HG03520 (cell line): Measurements from ENCODE around the gene PCDHB10.
"Not testable (repeated sequence)": the region's sequence is repeated elsewhere in the genome, so short reads cannot be mapped to it uniquely, and the experiment has no call there.

Experiments
- ATAC-seq: cut with Tn5 transposase; IDR thresholded peaks from one replicate; pipeline ENCODE4 v1.9.1; 2021; ENCODE audit warnings: mild to moderate bottlenecking, moderate library complexity; ENCODE audit not compliant: unreplicated experiment

The PCDHB10 gene

DNA sequence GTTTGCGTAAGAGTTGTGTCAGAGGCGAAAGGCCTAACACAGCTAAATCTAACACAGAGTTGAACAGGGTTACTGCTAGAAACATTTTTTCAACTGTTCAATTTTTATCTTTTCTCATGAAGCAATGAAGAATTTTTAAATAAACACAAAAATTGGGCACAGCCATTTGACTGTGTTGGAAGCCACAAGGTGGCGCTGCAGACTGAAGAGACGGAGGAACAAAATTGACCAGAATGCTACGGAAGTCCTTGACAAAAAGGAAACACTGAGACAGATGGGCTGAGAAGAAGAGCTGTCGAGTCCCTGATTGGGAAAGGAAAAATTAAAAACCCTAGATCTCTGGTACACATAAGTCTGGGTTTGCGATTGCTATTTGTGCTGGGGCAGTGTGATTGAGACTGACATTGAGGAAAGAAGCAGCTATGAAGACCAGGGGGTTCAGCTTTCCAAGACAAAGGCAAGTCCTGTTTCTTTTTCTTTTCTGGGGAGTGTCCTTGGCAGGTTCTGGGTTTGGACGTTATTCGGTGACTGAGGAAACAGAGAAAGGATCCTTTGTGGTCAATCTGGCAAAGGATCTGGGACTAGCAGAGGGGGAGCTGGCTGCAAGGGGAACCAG is 5.1 kb upstream of the PCDHB10 start, which contains the start of gene PCDHB9:
Gene PCDHB9 (plus strand): TSS at position 265 of the 616 bp plus-strand sequence. CDS start 158 bp downstream, at position 423.
- ATAC-seq, result no peak

DNA sequence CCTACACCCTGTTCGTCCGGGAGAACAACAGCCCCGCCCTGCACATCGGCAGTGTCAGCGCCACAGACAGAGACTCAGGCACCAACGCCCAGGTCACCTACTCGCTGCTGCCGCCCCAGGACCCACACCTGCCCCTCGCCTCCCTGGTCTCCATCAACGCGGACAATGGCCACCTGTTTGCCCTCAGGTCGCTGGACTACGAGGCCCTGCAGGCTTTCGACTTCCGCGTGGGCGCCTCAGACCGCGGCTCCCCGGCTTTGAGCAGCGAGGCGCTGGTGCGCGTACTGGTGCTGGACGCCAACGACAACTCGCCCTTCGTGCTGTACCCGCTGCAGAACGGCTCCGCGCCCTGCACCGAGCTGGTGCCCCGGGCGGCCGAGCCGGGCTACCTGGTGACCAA is 3.5 kb upstream of the PCDHB10 start:
- not testable (repeated sequence) for ATAC-seq

DNA sequence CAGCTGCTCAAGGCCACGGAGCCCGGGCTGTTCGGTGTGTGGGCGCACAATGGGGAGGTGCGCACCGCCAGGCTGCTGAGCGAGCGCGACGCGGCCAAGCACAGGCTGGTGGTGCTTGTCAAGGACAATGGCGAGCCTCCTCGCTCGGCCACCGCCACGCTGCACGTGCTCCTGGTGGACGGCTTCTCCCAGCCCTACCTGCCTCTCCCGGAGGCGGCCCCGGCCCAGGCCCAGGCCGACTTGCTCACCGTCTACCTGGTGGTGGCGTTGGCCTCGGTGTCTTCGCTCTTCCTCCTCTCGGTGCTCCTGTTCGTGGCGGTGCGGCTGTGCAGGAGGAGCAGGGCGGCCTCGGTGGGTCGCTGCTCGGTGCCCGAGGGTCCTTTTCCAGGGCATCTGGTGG is 3.0 kb upstream of the PCDHB10 start:
- not testable (repeated sequence) for ATAC-seq

DNA sequence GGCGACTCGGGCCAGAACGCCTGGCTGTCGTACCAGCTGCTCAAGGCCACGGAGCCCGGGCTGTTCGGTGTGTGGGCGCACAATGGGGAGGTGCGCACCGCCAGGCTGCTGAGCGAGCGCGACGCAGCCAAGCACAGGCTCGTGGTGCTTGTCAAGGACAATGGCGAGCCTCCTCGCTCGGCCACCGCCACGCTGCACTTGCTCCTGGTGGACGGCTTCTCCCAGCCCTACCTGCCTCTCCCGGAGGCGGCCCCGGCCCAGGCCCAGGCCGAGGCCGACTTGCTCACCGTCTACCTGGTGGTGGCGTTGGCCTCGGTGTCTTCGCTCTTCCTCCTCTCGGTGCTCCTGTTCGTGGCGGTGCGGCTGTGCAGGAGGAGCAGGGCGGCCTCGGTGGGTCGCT is 2.2 kb downstream of the PCDHB10 start:
- ATAC-seq, result not testable (repeated sequence)

DNA sequence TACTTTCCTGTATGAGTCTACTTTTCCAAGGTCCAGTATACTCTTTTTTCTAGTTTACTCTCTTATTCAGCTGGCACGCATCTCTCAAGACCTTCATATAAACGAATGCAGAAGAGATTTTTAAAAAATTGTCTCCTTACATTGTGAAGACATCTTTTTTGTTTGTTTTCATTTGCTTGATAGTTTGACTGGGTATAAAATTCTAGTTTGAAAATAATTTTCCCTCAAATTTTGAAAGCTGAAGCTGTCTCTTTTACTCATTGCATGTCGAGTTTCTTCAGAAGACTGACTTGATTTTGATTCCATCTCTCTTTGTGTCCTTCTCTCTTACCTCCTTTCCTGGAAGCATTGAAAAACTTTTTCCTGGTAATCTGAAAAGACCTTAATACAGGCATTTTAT is 4.2 kb downstream of the PCDHB10 start:
- no peak for ATAC-seq

DNA sequence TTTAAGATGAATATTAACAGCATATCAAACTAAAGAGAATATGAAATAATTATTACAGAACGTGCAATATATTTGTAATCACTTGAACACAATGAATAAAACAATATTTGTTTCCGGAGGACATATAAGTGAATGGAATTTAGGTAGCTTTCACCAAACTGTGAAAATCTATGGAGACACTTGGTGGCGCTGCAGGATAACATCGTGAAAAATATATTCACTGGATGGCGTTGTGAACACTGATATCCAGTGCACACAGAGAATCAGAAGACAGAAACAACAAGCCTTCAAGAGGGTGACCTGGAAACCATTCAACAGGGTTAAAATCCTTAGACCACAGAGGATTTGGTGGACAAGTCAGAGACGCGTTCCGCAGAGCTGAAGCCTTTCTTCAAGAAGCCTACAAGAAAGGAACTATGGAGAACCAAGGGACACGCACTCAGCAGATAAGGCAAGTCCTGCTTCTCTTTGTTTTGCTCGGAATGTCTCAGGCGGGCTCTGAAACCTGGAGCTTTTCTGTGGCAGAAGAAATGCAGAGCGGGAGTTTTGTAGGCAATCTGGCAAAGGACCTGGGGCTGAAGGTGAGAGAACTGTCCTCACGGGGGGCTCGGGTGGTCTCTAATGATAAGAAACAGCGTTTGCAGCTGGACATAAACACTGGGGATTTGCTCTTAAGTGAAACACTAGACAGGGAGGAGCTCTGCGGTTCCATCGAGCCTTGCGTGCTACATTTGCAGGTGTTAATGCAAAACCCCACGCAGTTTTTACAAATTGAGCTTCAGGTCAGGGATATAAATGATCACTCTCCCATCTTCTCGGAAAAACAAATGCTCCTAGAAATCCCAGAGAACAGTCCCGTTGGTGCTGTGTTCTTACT is 7.4 kb downstream of the PCDHB10 start, which contains the start of gene PCDHB11:
Gene PCDHB11 (plus strand): TSS at position 269 of the 877 bp plus-strand sequence. CDS start 148 bp downstream, at position 417.
- no peak for ATAC-seq

DNA sequence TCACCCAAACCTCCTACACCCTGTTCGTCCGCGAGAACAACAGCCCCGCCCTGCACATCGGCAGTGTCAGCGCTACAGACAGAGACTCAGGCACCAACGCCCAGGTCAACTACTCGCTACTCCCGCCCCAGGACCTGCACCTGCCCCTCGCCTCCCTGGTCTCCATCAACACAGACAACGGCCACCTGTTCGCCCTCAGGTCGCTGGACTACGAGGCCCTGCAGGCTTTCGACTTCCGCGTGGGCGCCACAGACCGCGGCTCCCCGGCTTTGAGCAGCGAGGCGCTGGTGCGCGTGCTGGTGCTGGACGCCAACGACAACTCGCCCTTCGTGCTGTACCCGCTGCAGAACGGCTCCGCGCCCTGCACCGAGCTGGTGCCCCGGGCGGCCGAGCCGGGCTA is 9.0 kb downstream of the PCDHB10 start:
- not testable (repeated sequence) for ATAC-seq

DNA sequence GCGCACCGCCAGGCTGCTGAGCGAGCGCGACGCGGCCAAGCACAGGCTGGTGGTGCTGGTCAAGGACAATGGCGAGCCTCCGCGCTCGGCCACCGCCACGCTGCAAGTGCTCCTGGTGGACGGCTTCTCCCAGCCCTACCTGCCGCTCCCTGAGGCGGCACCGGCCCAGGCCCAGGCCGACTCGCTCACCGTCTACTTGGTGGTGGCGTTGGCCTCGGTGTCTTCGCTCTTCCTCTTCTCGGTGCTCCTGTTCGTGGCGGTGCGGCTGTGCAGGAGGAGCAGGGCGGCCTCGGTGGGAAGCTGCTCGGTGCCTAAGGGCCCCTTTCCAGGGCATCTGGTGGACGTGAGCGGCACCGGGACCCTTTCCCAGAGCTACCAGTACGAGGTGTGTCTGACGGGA is 9.5 kb downstream of the PCDHB10 start:
- not testable (repeated sequence) for ATAC-seq

DNA sequence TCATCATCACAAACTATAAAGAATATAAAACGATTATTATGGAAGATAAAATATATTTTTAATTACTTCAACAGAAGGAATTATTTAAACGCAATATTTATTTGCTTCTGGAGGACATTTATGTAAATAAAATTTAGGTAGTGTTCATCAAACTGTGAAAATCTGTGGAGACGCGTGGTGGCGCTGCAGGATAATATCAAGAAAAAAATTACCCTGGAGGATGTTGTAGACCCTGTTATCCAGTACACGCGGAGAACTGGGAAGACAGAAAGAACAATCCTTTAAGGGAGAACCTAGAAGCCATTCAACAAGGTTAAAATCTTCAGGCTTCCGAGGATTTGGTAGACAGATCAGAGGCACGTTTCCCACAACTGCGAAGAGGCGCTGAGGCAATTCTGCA is 16.3 kb downstream of the PCDHB10 start, which contains the start of gene PCDHB12:
Gene PCDHB12 (plus strand): TSS at position 242 of the 400 bp plus-strand sequence. CDS start 189 bp downstream, outside the sequence.
- ATAC-seq, result no peak

DNA sequence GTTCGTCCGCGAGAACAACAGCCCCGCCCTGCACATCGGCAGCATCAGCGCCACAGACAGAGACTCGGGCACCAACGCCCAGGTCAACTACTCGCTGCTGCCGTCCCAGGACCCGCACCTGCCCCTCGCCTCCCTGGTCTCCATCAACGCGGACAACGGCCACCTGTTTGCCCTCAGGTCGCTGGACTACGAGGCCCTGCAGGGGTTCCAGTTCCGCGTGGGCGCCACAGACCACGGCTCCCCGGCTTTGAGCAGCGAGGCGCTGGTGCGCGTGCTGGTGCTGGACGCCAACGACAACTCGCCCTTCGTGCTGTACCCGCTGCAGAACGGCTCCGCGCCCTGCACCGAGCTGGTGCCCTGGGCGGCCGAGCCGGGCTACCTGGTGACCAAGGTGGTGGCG is 18.1 kb downstream of the PCDHB10 start:
- not testable (repeated sequence) for ATAC-seq

DNA sequence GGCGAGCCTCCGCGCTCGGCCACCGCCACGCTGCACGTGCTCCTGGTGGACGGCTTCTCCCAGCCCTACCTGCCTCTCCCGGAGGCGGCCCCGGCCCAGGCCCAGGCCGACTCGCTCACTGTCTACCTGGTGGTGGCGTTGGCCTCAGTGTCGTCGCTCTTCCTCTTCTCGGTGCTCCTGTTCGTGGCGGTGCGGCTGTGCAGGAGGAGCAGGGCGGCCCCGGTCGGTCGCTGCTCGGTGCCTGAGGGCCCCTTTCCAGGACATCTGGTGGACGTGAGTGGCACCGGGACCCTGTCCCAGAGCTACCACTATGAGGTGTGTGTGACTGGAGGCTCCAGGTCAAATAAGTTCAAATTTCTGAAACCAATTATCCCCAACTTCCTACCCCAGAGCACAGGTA is 18.7 kb downstream of the PCDHB10 start:
- not testable (repeated sequence) for ATAC-seq

DNA sequence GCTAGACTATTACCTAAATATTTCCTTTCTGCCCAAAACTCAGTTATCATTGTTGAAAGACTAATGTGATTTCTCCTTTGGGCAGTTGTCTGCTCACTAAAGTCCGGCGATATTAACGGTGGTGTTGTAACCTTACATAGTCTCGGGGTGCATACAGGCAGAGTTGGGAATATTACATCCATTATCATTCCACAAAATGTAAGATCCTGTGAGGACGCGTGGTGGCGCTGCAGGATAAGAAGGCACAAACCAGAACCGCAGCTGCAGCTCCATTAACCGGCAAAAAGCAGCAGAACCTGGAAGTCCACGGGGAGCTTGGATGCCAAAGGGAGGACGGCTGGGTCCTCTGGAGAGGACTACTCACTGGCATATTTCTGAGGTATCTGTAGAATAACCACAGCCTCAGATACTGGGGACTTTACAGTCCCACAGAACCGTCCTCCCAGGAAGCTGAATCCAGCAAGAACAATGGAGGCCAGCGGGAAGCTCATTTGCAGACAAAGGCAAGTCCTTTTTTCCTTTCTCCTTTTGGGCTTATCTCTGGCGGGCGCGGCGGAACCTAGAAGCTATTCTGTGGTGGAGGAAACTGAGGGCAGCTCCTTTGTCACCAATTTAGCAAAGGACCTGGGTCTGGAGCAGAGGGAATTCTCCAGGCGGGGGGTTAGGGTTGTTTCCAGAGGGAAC is 21.6 kb downstream of the PCDHB10 start, which contains the start of gene PCDHB13:
Gene PCDHB13 (plus strand): TSS at position 264 of the 684 bp plus-strand sequence. CDS start 205 bp downstream, at position 469.
- ATAC-seq, result not testable (repeated sequence)

DNA sequence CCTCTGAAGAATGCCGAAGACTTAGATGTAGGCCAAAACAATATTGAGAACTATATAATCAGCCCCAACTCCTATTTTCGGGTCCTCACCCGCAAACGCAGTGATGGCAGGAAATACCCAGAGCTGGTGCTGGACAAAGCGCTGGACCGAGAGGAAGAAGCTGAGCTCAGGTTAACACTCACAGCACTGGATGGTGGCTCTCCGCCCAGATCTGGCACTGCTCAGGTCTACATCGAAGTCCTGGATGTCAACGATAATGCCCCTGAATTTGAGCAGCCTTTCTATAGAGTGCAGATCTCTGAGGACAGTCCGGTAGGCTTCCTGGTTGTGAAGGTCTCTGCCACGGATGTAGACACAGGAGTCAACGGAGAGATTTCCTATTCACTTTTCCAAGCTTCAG is 22.4 kb downstream of the PCDHB10 start:
- ATAC-seq, result not testable (repeated sequence)

DNA sequence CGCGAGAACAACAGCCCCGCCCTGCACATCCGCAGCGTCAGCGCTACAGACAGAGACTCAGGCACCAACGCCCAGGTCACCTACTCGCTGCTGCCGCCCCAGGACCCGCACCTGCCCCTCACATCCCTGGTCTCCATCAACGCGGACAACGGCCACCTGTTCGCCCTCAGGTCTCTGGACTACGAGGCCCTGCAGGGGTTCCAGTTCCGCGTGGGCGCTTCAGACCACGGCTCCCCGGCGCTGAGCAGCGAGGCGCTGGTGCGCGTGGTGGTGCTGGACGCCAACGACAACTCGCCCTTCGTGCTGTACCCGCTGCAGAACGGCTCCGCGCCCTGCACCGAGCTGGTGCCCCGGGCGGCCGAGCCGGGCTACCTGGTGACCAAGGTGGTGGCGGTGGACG is 23.4 kb downstream of the PCDHB10 start:
- ATAC-seq, result not testable (repeated sequence)

DNA sequence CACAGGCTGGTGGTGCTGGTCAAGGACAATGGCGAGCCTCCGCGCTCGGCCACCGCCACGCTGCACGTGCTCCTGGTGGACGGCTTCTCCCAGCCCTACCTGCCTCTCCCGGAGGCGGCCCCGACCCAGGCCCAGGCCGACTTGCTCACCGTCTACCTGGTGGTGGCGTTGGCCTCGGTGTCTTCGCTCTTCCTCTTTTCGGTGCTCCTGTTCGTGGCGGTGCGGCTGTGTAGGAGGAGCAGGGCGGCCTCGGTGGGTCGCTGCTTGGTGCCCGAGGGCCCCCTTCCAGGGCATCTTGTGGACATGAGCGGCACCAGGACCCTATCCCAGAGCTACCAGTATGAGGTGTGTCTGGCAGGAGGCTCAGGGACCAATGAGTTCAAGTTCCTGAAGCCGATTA is 23.9 kb downstream of the PCDHB10 start:
- ATAC-seq, result not testable (repeated sequence)

DNA sequence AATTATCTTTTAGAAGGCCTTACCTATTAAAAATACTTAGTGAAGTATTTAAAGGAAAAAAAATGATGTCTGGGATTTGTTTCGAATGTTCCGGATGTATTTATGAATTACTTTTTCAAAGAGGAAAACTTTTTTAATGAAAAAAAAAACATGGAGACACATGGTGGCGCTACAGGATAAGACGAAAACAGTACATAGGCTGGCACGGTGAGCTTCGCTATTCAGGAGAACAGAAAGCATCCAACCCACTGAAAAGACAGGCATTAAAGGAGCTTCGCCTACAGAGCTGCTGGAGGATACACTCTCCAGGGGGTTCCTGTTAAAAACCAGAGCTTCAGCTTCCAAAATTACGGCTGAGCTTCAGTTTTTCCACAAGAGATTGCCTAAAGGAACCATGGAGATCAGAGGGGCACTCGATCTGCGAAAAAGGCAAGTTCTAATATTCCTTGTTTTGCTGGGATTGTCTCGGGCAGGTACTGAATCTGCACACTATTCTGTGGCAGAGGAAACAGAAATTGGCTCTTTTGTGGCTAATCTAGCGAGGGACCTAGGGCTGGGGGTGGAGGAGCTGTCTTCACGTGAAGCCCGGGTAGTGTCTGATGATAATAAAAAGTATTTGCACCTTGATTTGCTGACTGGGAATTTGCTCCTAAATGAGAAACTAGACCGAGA is 31.1 kb downstream of the PCDHB10 start, which contains the start of gene PCDHB14:
Gene PCDHB14 (plus strand): TSS at position 232 of the 672 bp plus-strand sequence. CDS start 163 bp downstream, at position 395.
- no peak for ATAC-seq

DNA sequence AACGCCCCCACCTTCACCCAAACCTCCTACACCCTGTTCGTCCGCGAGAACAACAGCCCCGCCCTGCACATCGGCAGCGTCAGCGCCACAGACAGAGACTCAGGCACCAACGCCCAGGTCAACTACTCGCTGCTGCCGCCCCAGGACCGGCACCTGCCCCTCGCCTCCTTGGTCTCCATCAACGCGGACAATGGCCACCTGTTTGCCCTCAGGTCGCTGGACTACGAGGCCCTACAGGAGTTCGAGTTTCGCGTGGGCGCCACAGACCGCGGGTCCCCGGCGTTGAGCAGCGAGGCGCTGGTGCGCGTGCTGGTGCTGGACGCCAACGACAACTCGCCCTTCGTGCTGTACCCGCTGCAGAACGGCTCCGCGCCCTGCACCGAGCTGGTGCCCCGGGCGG is 32.7 kb downstream of the PCDHB10 start:
- ATAC-seq, result not testable (repeated sequence)

DNA sequence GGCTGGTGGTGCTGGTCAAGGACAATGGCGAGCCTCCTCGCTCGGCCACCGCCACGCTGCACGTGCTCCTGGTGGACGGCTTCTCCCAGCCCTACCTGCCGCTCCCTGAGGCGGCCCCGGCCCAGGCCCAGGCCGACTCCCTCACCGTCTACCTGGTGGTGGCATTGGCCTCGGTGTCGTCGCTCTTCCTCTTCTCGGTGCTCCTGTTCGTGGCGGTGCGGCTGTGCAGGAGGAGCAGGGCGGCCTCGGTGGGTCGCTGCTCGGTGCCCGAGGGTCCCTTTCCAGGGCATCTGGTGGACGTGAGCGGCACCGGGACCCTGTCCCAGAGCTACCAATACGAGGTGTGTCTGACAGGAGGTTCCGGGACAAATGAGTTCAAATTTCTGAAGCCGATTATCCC is 33.3 kb downstream of the PCDHB10 start:
- ATAC-seq, result not testable (repeated sequence)

DNA sequence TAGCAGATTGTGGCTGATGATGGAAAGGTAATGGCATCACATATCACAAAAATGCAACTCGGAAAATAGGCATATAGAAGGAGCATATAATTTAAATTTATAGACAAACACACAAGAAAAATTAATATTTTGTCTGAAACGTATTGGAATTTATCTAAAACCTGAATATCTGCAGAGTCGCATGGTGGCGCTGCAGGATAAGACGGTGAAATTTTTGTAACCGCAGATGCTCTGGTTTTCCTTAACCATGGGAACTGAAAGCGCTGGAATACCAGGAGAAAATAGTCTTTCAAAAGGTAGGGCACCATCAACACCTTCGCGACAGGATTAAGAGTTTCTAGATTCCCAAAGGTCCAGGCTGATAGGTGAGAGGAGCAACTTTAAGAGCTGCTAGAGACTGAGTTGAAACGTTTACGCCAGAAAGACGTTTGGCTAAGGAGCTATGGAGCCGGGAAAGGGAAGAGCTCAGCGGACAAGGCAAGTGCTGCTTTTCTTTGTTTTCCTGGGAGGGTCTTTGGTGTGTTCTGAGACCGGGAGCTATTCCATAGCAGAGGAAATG is 42.0 kb downstream of the PCDHB10 start:
- ATAC-seq, result no peak

DNA sequence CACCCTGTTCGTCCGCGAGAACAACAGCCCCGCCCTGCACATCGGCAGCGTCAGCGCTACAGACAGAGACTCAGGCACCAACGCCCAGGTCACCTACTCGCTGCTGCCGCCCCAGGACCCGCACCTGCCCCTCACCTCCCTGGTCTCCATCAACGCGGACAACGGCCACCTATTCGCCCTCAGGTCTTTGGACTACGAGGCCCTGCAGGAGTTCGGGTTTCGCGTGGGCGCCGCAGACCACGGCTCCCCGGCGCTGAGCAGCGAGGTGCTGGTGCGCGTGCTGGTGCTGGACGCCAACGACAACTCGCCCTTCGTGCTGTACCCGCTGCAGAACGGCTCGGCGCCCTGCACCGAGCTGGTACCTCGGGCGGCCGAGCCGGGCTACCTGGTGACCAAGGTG is 43.8 kb downstream of the PCDHB10 start:
- ATAC-seq, result not testable (repeated sequence)
